WERI-Rb-1 (cell line): ENCODE results near the gene KDM4B.

ENCODE experiments used
- DNase-seq: peaks from one replicate; pipeline ENCODE4 v3.0.0-alpha.2; 2020
- H3K27ac ChIP-seq: fragments of 250-450 bp; sonication (Bioruptor Pico); 2 replicates; pipeline ENCODE4 v1.5.1; 2020; ENCODE audit warnings: mild to moderate bottlenecking, moderate library complexity
- H3K27me3 ChIP-seq: fragments of 250-450 bp; sonication (Bioruptor Pico); 2 replicates; pipeline ENCODE4 v1.5.1; 2021; ENCODE audit warnings: mild to moderate bottlenecking, low read depth, moderate library complexity; ENCODE audit not compliant: insufficient read depth, severe bottlenecking
- H3K36me3 ChIP-seq: fragments of 250-450 bp; sonication (Bioruptor Pico); 2 replicates; pipeline ENCODE4 v1.5.1; 2020; ENCODE audit warnings: mild to moderate bottlenecking, moderate library complexity
- H3K4me3 ChIP-seq: 2 replicates; pipeline ENCODE4 v1.5.1; 2011; ENCODE audit warnings: low read depth, mild to moderate bottlenecking, control low read depth, low read length
- H3K9me3 ChIP-seq: fragments of 250-450 bp; sonication (Bioruptor Pico); 2 replicates; pipeline ENCODE4 v1.5.1; 2021; ENCODE audit warnings: mild to moderate bottlenecking, moderate library complexity; ENCODE audit not compliant: severe bottlenecking
- CTCF ChIP-seq: IDR thresholded peaks from 2 replicates; pipeline ENCODE4 v1.5.1; 2011; ENCODE audit warnings: low read depth, mild to moderate bottlenecking, control low read depth, inconsistent platforms, low read length

The KDM4B gene

GRCh38 chr19:5048091-5048726 lies 79.3 kb downstream of the KDM4B start:
- peak; percentile 76 for DNase-seq
- Histone ChIP-seq H3K36me3 (peaks cover 48% of the 10 kb centered on the region), H3K4me3 (no peak overlapping the region), H3K27ac (peak overlapping the region; percentile 23; the same call in 1 of the 2 replicates), H3K27me3 (no peaks in the 10 kb centered on the region), H3K9me3 (no peaks in the 10 kb centered on the region)
- peak; percentile 98 for TF ChIP-seq CTCF

- Histone ChIP-seq H3K9me3 (no peaks in the 10 kb centered on the region), H3K27me3 (no peaks in the 10 kb centered on the region), H3K27ac (peak overlapping the region; percentile 23; the same call in 1 of the 2 replicates), H3K36me3 (peaks cover 52% of the 10 kb centered on the region), H3K4me3 (no peak overlapping the region)
- TF ChIP-seq CTCF: no peak
- DNase-seq: no peak
Measured at GRCh38 chr19:5048727-5049553, 80.0 kb downstream of the KDM4B start.

GRCh38 chr19:5049561-5049960 lies 80.6 kb downstream of the KDM4B start:
- no peaks in the 10 kb centered on the region for H3K9me3 ChIP-seq
- no peak overlapping the region for H3K4me3 ChIP-seq
- H3K27me3 ChIP-seq: no peaks in the 10 kb centered on the region
- TF ChIP-seq CTCF: no peak
- no peak for DNase-seq
- no peak overlapping the region for H3K27ac ChIP-seq
- peaks cover 58% of the 10 kb centered on the region for H3K36me3 ChIP-seq

GRCh38 chr19:5050067-5050656 lies 81.2 kb downstream of the KDM4B start:
- no peak overlapping the region for H3K27ac ChIP-seq
- TF ChIP-seq CTCF: no peak
- DNase-seq: no peak

GRCh38 chr19:5050905-5051304 lies 82.0 kb downstream of the KDM4B start:
- peaks cover 61% of the 10 kb centered on the region for H3K36me3 ChIP-seq
- no peak for DNase-seq
- H3K9me3 ChIP-seq: no peaks in the 10 kb centered on the region
- no peak overlapping the region for H3K4me3 ChIP-seq
- H3K27ac ChIP-seq: no peak overlapping the region
- no peak for TF ChIP-seq CTCF
- H3K27me3 ChIP-seq: no peaks in the 10 kb centered on the region

More at GRCh38 chr19:5050067-5050656, 81.2 kb downstream of the KDM4B start:
- Histone ChIP-seq H3K4me3 (no peak overlapping the region), H3K9me3 (no peaks in the 10 kb centered on the region), H3K27me3 (no peaks in the 10 kb centered on the region), H3K36me3 (peaks cover 60% of the 10 kb centered on the region)
